Esophagus squamous epithelium (tissue), 4 donors: ENCODE results near the gene SUGT1.

Experiments used
- POLR2A ChIP-seq, 4 donors: fragments of 450-650 bp; IDR thresholded peaks; one replicate each; pipeline ENCODE4 v1.6.1; 2017; ENCODE audit warnings: antibody characterized with exemption in 4 of 4, mild to moderate bottlenecking in 4 of 4, moderate library complexity in 3 of 4
- TF ChIP-seq, protein P1 (sequence below), 6 experiments: fragments of 450-650 bp in 4 of 6; fragments of 200-600 bp in 2 of 6; sonication (generic) in 2 of 6; IDR thresholded peaks; one replicate each; pipeline ENCODE4 v1.5.1; 2016 to 2019; ENCODE audit warnings: antibody characterized with exemption in 6 of 6, mild to moderate bottlenecking in 4 of 6, moderate library complexity in 4 of 6

GRCh38 chr13:52707375-52707774, 54.7 kb downstream of the SUGT1 start:
- TF ChIP-seq, protein P1, sequence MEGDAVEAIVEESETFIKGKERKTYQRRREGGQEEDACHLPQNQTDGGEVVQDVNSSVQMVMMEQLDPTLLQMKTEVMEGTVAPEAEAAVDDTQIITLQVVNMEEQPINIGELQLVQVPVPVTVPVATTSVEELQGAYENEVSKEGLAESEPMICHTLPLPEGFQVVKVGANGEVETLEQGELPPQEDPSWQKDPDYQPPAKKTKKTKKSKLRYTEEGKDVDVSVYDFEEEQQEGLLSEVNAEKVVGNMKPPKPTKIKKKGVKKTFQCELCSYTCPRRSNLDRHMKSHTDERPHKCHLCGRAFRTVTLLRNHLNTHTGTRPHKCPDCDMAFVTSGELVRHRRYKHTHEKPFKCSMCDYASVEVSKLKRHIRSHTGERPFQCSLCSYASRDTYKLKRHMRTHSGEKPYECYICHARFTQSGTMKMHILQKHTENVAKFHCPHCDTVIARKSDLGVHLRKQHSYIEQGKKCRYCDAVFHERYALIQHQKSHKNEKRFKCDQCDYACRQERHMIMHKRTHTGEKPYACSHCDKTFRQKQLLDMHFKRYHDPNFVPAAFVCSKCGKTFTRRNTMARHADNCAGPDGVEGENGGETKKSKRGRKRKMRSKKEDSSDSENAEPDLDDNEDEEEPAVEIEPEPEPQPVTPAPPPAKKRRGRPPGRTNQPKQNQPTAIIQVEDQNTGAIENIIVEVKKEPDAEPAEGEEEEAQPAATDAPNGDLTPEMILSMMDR (IDR thresholded peaks at IDR 0.05) = no peak
- no peak for TF ChIP-seq POLR2A (IDR thresholded peaks at IDR 0.05)
